Vagina (tissue), 2 donors: ENCODE measurements around the gene SMARCD1.

Experiments
- CTCF ChIP-seq, 3 experiments: fragments of 450-650 bp in 2 of 3; fragments of 200-600 bp in 1 of 3; sonication (generic) in 1 of 3; IDR thresholded peaks; one replicate each; pipeline ENCODE4 v1.5.1; 2017 to 2019; ENCODE audit warnings: antibody characterized with exemption in 3 of 3, mild to moderate bottlenecking in 2 of 3, moderate library complexity in 2 of 3
- POLR2AphosphoS5 ChIP-seq, 2 donors: sonication (generic); formaldehyde crosslinking; IDR thresholded peaks; one replicate each; pipeline ENCODE4 v1.9.0; 2017; ENCODE audit warnings: antibody characterized with exemption in 2 of 2, mild to moderate bottlenecking in 2 of 2, low read depth in 1 of 2; ENCODE audit not compliant: insufficient read depth in 1 of 2

GRCh38 chr12:50103351-50103750 is 18.2 kb downstream of the SMARCD1 start:
- TF ChIP-seq CTCF (IDR thresholded peaks at IDR 0.05), result no peak
- no peak for TF ChIP-seq POLR2AphosphoS5 (IDR thresholded peaks at IDR 0.05; ENCODE audit: insufficient read depth in 1 of 2, low read depth in 1 of 2)
